HepG2 (cell line): ENCODE results near the gene LGR6. TPM values are rescaled to one million over a fixed set of nuclear protein-coding genes. Genes with fewer than 3 reads are reported as not detected.

Source experiments
- ASH2L ChIP-seq: fragments of 300-600, 200-600 bp; sonication (generic); IDR thresholded peaks from 2 replicates; pipeline ENCODE4 v1.7.0; 2017; ENCODE audit warnings: low read depth, mild to moderate bottlenecking, moderate library complexity, mixed read lengths, low read length; ENCODE audit not compliant: insufficient read length
- FOXK1 ChIP-seq: sonication (generic); formaldehyde crosslinking; IDR thresholded peaks from 2 replicates; pipeline ENCODE4 v1.4.0; 2020; ENCODE audit warnings: low read depth, missing genetic modification reagents, borderline replicate concordance
- RNF2 ChIP-seq: fragments of 450-650 bp; conservative IDR thresholded peaks from 2 replicates; pipeline ENCODE4 v1.6.1; 2016; ENCODE audit warnings: low read depth
- SKI ChIP-seq: fragments of 450-650 bp; IDR thresholded peaks from one replicate; pipeline ENCODE4 v1.6.1; 2018; ENCODE audit warnings: mild to moderate bottlenecking; ENCODE audit not compliant: partially characterized antibody
- THAP11 ChIP-seq: IDR thresholded peaks from 2 replicates; pipeline ENCODE4 v1.6.1; 2016; ENCODE audit warnings: missing biosample characterization, missing genetic modification reagents
- WIZ ChIP-seq: sonication (generic); formaldehyde crosslinking; IDR thresholded peaks from 2 replicates; pipeline ENCODE4 v1.5.1; 2020; ENCODE audit warnings: mild to moderate bottlenecking, missing genetic modification reagents
- ZNF205 ChIP-seq: IDR thresholded peaks from 2 replicates; pipeline ENCODE4 v1.6.1; 2018; ENCODE audit warnings: missing biosample characterization, missing genetic modification reagents
- ZNF367 ChIP-seq: sonication (generic); formaldehyde crosslinking; IDR thresholded peaks from 2 replicates; pipeline ENCODE4 v1.4.0; 2020; ENCODE audit warnings: missing genetic modification reagents, borderline replicate concordance
- ZNF598 ChIP-seq: sonication (generic); formaldehyde crosslinking; IDR thresholded peaks from 2 replicates; pipeline ENCODE4 v1.5.1; 2020; ENCODE audit warnings: mild to moderate bottlenecking, missing genetic modification reagents, borderline replicate concordance
- polyA plus RNA-seq, 8 experiments: library from polyadenylated mRNA; depleted of rRNA in 3 of 8; stranded (reverse) in 7 of 8; unstranded in 1 of 8; fragments of >200 nt; fragmentation: Illumina TruSeq in 4 of 8; extraction: Trizol in 4 of 8; gene quantifications; 2 replicates each; pipeline versions ENCODE4 v1.2.1 to v1.2.3, GENCODE V29; 2011 to 2016; ENCODE audit warnings: low read depth in 4 of 8, missing spikeins in 1 of 8, mixed read lengths in 1 of 8; ENCODE audit not compliant: insufficient read depth in 1 of 8
- total RNA-seq, 5 experiments: library from RNA; depleted of rRNA; stranded (reverse); fragments of >200 nt; fragmentation: Illumina TruSeq; extraction: Trizol; gene quantifications; 2 replicates each; pipeline ENCODE4 v1.2.3, GENCODE V29; 2016; ENCODE audit warnings: low read depth in 1 of 5
- TF ChIP-seq, protein P1 (sequence below): fragments of 450-650 bp; IDR thresholded peaks from 2 replicates; pipeline ENCODE4 v1.6.1; 2017
- TF ChIP-seq, protein P2 (sequence below): sonication (generic); formaldehyde crosslinking; IDR thresholded peaks from 2 replicates; pipeline ENCODE4 v1.9.0; 2021; ENCODE audit warnings: missing genetic modification reagents, borderline replicate concordance
- TF ChIP-seq, protein P3 (sequence below): fragments of 450-650 bp; IDR thresholded peaks from 2 replicates; pipeline ENCODE4 v1.6.1; 2017; ENCODE audit warnings: mild to moderate bottlenecking
- TF ChIP-seq, protein P4 (sequence below): sonication (generic); formaldehyde crosslinking; IDR thresholded peaks from 2 replicates; pipeline ENCODE4 v1.4.0; 2020; ENCODE audit warnings: missing genetic modification reagents
- TF ChIP-seq, protein P5 (sequence below): sonication (generic); formaldehyde crosslinking; conservative IDR thresholded peaks from 2 replicates; pipeline ENCODE4 v1.4.0; 2020; ENCODE audit warnings: missing genetic modification reagents

The LGR6 gene
- total and polyA plus RNA-seq, 2 of the 13 experiments (the other 11 are each of a cell fraction or from before 2014, with no cell fraction given), result 0.07 TPM; not detected in 1

DNA sequence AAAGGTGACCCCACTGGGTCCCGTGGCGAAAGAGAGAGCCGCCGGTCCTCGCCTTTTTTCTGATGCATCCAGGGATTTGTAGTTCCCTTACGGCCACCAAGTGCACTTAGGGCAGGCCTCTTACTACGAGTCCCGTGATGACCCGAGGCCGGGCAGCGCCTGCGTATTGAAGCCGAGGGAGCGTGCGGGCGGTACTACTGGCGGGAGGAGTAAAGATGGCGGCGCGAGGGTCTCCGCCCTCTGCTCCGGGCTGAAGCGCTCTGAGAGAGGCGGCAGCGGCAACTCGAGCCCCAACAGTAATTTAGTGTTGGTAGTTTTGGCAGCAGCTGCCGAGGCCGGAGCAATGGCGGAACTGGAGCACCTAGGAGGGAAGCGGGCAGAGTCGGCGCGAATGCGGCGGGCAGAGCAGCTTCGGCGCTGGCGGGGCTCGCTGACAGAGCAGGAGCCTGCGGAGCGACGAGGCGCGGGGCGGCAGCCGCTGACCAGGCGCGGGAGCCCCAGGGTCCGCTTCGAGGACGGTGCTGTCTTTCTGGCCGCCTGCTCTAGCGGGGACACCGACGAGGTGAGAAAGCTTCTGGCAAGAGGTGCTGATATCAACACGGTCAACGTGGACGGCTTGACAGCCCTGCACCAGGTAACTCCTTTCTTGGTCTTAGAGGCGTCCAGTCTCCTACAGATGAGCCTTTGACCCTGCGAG is 155.1 kb downstream of the LGR6 start, which contains the start of gene PPP1R12B (continued):
- TF ChIP-seq ZNF367 (CRISPR knock-in tag) (0 out of 2 replicates have a peak, but pooled peaks have one; percentile 20), THAP11 (peak; percentile 100), SKI (no peak), ZNF205 (CRISPR knock-in tag) (no peak; the same call in 1 of the 2 replicates), ZNF598 (CRISPR knock-in tag) (peak; percentile 89), FOXK1 (peak; percentile 72; the same call in 1 of the 2 replicates), ASH2L (peak; percentile 83), WIZ (CRISPR knock-in tag) (no peak), RNF2 (peak; percentile 41; the same call in 1 of the 2 replicates)
- TF ChIP-seq, protein P1, sequence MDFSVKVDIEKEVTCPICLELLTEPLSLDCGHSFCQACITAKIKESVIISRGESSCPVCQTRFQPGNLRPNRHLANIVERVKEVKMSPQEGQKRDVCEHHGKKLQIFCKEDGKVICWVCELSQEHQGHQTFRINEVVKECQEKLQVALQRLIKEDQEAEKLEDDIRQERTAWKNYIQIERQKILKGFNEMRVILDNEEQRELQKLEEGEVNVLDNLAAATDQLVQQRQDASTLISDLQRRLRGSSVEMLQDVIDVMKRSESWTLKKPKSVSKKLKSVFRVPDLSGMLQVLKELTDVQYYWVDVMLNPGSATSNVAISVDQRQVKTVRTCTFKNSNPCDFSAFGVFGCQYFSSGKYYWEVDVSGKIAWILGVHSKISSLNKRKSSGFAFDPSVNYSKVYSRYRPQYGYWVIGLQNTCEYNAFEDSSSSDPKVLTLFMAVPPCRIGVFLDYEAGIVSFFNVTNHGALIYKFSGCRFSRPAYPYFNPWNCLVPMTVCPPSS, result no peak
- TF ChIP-seq, protein P2, sequence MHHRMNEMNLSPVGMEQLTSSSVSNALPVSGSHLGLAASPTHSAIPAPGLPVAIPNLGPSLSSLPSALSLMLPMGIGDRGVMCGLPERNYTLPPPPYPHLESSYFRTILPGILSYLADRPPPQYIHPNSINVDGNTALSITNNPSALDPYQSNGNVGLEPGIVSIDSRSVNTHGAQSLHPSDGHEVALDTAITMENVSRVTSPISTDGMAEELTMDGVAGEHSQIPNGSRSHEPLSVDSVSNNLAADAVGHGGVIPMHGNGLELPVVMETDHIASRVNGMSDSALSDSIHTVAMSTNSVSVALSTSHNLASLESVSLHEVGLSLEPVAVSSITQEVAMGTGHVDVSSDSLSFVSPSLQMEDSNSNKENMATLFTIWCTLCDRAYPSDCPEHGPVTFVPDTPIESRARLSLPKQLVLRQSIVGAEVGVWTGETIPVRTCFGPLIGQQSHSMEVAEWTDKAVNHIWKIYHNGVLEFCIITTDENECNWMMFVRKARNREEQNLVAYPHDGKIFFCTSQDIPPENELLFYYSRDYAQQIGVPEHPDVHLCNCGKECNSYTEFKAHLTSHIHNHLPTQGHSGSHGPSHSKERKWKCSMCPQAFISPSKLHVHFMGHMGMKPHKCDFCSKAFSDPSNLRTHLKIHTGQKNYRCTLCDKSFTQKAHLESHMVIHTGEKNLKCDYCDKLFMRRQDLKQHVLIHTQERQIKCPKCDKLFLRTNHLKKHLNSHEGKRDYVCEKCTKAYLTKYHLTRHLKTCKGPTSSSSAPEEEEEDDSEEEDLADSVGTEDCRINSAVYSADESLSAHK, result no peak
- TF ChIP-seq, protein P3, sequence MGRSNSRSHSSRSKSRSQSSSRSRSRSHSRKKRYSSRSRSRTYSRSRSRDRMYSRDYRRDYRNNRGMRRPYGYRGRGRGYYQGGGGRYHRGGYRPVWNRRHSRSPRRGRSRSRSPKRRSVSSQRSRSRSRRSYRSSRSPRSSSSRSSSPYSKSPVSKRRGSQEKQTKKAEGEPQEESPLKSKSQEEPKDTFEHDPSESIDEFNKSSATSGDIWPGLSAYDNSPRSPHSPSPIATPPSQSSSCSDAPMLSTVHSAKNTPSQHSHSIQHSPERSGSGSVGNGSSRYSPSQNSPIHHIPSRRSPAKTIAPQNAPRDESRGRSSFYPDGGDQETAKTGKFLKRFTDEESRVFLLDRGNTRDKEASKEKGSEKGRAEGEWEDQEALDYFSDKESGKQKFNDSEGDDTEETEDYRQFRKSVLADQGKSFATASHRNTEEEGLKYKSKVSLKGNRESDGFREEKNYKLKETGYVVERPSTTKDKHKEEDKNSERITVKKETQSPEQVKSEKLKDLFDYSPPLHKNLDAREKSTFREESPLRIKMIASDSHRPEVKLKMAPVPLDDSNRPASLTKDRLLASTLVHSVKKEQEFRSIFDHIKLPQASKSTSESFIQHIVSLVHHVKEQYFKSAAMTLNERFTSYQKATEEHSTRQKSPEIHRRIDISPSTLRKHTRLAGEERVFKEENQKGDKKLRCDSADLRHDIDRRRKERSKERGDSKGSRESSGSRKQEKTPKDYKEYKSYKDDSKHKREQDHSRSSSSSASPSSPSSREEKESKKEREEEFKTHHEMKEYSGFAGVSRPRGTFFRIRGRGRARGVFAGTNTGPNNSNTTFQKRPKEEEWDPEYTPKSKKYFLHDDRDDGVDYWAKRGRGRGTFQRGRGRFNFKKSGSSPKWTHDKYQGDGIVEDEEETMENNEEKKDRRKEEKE, result no peak
- TF ChIP-seq, protein P4, sequence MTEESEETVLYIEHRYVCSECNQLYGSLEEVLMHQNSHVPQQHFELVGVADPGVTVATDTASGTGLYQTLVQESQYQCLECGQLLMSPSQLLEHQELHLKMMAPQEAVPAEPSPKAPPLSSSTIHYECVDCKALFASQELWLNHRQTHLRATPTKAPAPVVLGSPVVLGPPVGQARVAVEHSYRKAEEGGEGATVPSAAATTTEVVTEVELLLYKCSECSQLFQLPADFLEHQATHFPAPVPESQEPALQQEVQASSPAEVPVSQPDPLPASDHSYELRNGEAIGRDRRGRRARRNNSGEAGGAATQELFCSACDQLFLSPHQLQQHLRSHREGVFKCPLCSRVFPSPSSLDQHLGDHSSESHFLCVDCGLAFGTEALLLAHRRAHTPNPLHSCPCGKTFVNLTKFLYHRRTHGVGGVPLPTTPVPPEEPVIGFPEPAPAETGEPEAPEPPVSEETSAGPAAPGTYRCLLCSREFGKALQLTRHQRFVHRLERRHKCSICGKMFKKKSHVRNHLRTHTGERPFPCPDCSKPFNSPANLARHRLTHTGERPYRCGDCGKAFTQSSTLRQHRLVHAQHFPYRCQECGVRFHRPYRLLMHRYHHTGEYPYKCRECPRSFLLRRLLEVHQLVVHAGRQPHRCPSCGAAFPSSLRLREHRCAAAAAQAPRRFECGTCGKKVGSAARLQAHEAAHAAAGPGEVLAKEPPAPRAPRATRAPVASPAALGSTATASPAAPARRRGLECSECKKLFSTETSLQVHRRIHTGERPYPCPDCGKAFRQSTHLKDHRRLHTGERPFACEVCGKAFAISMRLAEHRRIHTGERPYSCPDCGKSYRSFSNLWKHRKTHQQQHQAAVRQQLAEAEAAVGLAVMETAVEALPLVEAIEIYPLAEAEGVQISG (CRISPR knock-in tag), result peak; percentile 94
- TF ChIP-seq, protein P5, sequence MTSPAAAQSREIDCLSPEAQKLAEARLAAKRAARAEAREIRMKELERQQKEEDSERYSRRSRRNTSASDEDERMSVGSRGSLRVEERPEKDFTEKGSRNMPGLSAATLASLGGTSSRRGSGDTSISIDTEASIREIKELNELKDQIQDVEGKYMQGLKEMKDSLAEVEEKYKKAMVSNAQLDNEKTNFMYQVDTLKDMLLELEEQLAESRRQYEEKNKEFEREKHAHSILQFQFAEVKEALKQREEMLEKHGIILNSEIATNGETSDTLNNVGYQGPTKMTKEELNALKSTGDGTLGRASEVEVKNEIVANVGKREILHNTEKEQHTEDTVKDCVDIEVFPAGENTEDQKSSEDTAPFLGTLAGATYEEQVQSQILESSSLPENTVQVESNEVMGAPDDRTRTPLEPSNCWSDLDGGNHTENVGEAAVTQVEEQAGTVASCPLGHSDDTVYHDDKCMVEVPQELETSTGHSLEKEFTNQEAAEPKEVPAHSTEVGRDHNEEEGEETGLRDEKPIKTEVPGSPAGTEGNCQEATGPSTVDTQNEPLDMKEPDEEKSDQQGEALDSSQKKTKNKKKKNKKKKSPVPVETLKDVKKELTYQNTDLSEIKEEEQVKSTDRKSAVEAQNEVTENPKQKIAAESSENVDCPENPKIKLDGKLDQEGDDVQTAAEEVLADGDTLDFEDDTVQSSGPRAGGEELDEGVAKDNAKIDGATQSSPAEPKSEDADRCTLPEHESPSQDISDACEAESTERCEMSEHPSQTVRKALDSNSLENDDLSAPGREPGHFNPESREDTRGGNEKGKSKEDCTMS (CRISPR knock-in tag), result no peak
